Cardiac muscle cell (in vitro differentiated cells and primary cell): Measurements from ENCODE around the gene SRL. TPM values are rescaled to one million over a fixed set of nuclear protein-coding genes. Genes with fewer than 3 reads are reported as not detected.
"Not testable (repeated sequence)": the region's sequence is repeated elsewhere in the genome, so short reads cannot be mapped to it uniquely, and the experiment has no call there.

Experiments
- DNase-seq, 2 donors: peaks; one replicate each; pipeline versions ENCODE4 v3.0.0 to v3.0.0-alpha.2; 2010 to 2017; ENCODE audit warnings: low read depth in 1 of 2, low spot score in 1 of 2
- H3K27ac ChIP-seq: fragments of 200-600 bp; sonication (generic); 2 replicates; pipeline ENCODE4 v1.5.1; 2016
- H3K27me3 ChIP-seq: fragments of 200-600 bp; sonication (generic); 2 replicates; pipeline ENCODE4 v1.6.0; 2016; ENCODE audit warnings: control low read depth
- H3K36me3 ChIP-seq: fragments of 200-600 bp; sonication (generic); 2 replicates; pipeline ENCODE4 v1.5.1; 2016; ENCODE audit warnings: control low read depth
- H3K4me1 ChIP-seq: fragments of 200-600 bp; sonication (generic); 2 replicates; pipeline ENCODE4 v1.8.1; 2017; ENCODE audit warnings: low read depth, mild to moderate bottlenecking, mixed run types
- H3K4me3 ChIP-seq: fragments of 200-600 bp; sonication (generic); 2 replicates; pipeline ENCODE4 v1.5.1; 2016; ENCODE audit warnings: mild to moderate bottlenecking
- H3K9me3 ChIP-seq: fragments of 200-600 bp; sonication (generic); 2 replicates; pipeline ENCODE4 v1.5.1; 2017; ENCODE audit warnings: low read depth, mild to moderate bottlenecking, control low read depth
- CTCF ChIP-seq: IDR thresholded peaks from 2 replicates; pipeline ENCODE4 v1.5.1; 2012; ENCODE audit warnings: low read depth, mild to moderate bottlenecking, low read length
- polyA plus RNA-seq: library from polyadenylated mRNA; unstranded; fragments of >200 nt; fragmentation: Nextera tagmentation; extraction: Ambion mirVana; gene quantifications from 2 replicates; pipeline ENCODE4 v1.2.1, GENCODE V29; 2016
- total RNA-seq: library from RNA; depleted of rRNA; stranded (reverse); fragments of >200 nt; gene quantifications from 2 replicates; pipeline ENCODE4 v1.2.3, GENCODE V29; 2016

SRL gene
- total and polyA plus RNA-seq, 2 experiments from 2014 or later = 45.9 to 51.1 TPM

- Histone ChIP-seq H3K27me3 (no peaks in the 10 kb centered on the region), H3K4me1 (no peaks in the 10 kb centered on the region), H3K9me3 (no peaks in the 10 kb centered on the region), H3K27ac (no peak overlapping the region), H3K36me3 (no peaks in the 10 kb centered on the region), H3K4me3 (no peak overlapping the region)
- DNase-seq = no peak
- no peak for TF ChIP-seq CTCF
Observed at GRCh38 chr16:4166821-4167220, 75.1 kb downstream of the SRL start.

GRCh38 chr16:4160658-4161430 is 81.0 kb downstream of the SRL start:
- H3K36me3 ChIP-seq = no peaks in the 10 kb centered on the region
- H3K4me3 ChIP-seq = no peak overlapping the region
- no peaks in the 10 kb centered on the region for H3K9me3 ChIP-seq
- H3K4me1 ChIP-seq = no peaks in the 10 kb centered on the region
- no peak overlapping the region for H3K27ac ChIP-seq
- TF ChIP-seq CTCF = peak; percentile 4
- DNase-seq = peak in 1 of 2 donors; percentile 24
- no peaks in the 10 kb centered on the region for H3K27me3 ChIP-seq

GRCh38 chr16:4159726-4160125 is 82.2 kb downstream of the SRL start:
- Histone ChIP-seq H3K4me1 (no peaks in the 10 kb centered on the region), H3K9me3 (no peaks in the 10 kb centered on the region), H3K27me3 (no peaks in the 10 kb centered on the region), H3K36me3 (no peaks in the 10 kb centered on the region), H3K27ac (no peak overlapping the region), H3K4me3 (no peak overlapping the region)
- no peak for TF ChIP-seq CTCF
- no peak for DNase-seq

GRCh38 chr16:4158143-4159093 is 83.5 kb downstream of the SRL start:
- H3K9me3 ChIP-seq = no peaks in the 10 kb centered on the region
- H3K4me1 ChIP-seq = no peaks in the 10 kb centered on the region
- no peak for TF ChIP-seq CTCF

GRCh38 chr16:4157376-4157825 is 84.5 kb downstream of the SRL start:
- H3K27ac ChIP-seq = no peak overlapping the region
- H3K27me3 ChIP-seq = no peaks in the 10 kb centered on the region
- no peaks in the 10 kb centered on the region for H3K9me3 ChIP-seq
- H3K4me1 ChIP-seq = no peaks in the 10 kb centered on the region
- no peak for DNase-seq
- H3K4me3 ChIP-seq = no peak overlapping the region
- H3K36me3 ChIP-seq = no peaks in the 10 kb centered on the region
- TF ChIP-seq CTCF = no peak

More at GRCh38 chr16:4158143-4159093, 83.5 kb downstream of the SRL start:
- Histone ChIP-seq H3K4me3 (no peak overlapping the region), H3K27me3 (no peaks in the 10 kb centered on the region), H3K27ac (no peak overlapping the region), H3K36me3 (no peaks in the 10 kb centered on the region)
- DNase-seq = no peak

- not testable (repeated sequence) for H3K27me3 ChIP-seq, H3K36me3 ChIP-seq, H3K9me3 ChIP-seq, H3K27ac ChIP-seq, H3K4me1 ChIP-seq, DNase-seq, H3K4me3 ChIP-seq
Observed at GRCh38 chr16:4156503-4156902, 85.4 kb downstream of the SRL start.

- H3K36me3 ChIP-seq, H3K27ac ChIP-seq, H3K27me3 ChIP-seq, H3K4me3 ChIP-seq, H3K4me1 ChIP-seq, DNase-seq, H3K9me3 ChIP-seq: not testable (repeated sequence)
Observed at GRCh38 chr16:4153364-4153763, 88.5 kb downstream of the SRL start.
